HFF-Myc (cell line): ENCODE data around the gene FAM169A.
"Not testable (repeated sequence)": the region's sequence is repeated elsewhere in the genome, so short reads cannot be mapped to it uniquely, and the experiment has no call there.

Source experiments
- DNase-seq: peaks from one replicate; pipeline ENCODE4 v3.0.0-alpha.2; 2011; ENCODE audit warnings: low read depth; ENCODE audit errors: extremely low read depth
- H3K4me3 ChIP-seq: replicated peaks from 2 replicates; pipeline ENCODE4 v1.5.1; 2011; ENCODE audit warnings: low read depth, mild to moderate bottlenecking, control low read depth, low read length
- TF ChIP-seq, protein P1 (sequence below): IDR thresholded peaks from 2 replicates; pipeline ENCODE4 v1.5.1; 2012; ENCODE audit warnings: mild to moderate bottlenecking, low read depth, low read length, control low read depth; ENCODE audit errors: missing control alignments

The FAM169A gene

DNA sequence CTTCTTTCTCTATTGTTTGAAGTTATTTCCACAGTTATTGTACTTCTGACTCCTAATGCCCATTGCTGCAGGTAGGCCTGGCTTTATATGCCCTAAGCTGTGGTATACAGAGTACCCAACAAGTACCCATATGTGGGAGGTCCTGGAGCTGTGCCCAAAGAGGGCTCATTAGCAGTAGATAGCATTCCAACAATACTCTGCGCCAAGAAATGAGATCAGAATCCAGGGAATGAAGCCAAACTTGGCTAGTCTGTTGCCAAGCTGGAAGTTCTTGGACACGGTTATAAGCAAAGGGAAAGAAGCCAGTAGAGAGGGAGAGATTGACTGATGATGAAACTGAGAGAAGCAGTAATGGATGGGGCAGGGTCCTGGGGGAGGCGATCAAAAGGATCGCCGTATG lies 29.7 kb upstream of the FAM169A start:
- no peak overlapping the region for H3K4me3 ChIP-seq
- peak; percentile 15 for DNase-seq
- TF ChIP-seq, protein P1, sequence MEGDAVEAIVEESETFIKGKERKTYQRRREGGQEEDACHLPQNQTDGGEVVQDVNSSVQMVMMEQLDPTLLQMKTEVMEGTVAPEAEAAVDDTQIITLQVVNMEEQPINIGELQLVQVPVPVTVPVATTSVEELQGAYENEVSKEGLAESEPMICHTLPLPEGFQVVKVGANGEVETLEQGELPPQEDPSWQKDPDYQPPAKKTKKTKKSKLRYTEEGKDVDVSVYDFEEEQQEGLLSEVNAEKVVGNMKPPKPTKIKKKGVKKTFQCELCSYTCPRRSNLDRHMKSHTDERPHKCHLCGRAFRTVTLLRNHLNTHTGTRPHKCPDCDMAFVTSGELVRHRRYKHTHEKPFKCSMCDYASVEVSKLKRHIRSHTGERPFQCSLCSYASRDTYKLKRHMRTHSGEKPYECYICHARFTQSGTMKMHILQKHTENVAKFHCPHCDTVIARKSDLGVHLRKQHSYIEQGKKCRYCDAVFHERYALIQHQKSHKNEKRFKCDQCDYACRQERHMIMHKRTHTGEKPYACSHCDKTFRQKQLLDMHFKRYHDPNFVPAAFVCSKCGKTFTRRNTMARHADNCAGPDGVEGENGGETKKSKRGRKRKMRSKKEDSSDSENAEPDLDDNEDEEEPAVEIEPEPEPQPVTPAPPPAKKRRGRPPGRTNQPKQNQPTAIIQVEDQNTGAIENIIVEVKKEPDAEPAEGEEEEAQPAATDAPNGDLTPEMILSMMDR, result no peak

DNA sequence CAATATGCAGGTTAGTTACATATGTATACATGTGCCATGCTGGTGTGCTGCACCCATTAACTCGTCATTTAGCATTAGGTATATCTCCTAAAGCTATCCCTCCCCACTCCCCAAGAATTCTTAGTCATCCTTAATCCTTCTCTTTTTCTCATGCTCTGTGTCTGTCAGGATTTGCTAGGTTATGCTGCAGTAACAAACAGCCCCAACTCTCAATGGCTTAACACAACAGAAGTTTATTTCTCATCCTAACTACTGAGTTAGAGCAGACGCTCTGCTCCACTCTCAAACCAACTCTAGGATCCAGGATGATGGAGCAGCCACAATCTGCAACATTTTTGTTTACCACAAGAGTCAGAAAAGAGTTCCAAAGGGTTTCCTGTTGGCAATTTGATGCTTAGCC lies 28.2 kb upstream of the FAM169A start:
- H3K4me3 ChIP-seq, result no peak overlapping the region
- TF ChIP-seq, protein P1, result no peak
- DNase-seq, result no peak

DNA sequence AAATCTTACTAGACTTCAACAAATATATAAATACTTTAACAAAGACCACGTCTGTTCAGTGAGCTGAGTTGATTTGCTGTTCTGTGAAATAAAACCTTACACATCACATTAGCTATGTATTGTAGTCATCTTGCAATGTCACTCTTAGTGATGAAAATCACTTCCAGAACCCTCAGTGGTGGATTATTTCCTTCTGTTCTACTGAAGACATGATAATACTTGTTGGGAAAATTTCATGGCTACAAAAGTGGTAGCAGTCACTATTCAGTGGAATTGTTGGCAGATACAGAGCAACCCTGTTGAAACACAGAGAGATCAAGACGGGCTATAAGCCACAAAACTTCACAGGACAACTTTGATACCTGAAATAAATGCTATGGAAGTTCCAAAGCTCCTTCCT lies 26.7 kb upstream of the FAM169A start:
- H3K4me3 ChIP-seq, result no peak overlapping the region
- TF ChIP-seq, protein P1, result no peak
- no peak for DNase-seq

DNA sequence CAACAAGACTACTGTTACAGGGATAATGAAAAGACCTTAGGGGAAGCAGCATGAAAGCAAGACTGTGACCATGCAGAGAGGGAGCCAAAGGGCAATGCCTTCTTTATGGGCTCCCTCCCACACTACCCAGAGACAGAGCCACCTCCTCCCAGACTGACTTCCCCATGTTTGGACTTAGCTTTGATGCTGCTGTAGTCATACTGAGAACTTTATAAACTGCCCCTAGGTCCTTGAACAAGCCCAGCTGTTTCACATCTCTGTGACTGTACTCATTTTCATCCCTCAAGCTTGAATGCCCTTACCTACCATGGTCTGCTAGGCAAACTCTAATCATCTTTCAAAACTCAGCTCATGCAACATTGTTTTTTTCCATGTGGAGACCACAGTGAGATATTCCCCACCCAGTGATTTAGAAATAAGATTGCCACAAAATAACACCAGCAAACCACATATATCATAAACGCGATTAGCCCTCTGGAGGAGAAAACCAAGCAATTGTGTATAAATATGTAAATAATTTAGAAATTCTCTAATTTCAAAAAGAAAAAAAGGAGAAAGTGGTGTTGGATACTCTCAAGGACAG lies 23.4 kb upstream of the FAM169A start:
- no peak for DNase-seq
- TF ChIP-seq, protein P1, result no peak
- H3K4me3 ChIP-seq, result no peak overlapping the region

DNA sequence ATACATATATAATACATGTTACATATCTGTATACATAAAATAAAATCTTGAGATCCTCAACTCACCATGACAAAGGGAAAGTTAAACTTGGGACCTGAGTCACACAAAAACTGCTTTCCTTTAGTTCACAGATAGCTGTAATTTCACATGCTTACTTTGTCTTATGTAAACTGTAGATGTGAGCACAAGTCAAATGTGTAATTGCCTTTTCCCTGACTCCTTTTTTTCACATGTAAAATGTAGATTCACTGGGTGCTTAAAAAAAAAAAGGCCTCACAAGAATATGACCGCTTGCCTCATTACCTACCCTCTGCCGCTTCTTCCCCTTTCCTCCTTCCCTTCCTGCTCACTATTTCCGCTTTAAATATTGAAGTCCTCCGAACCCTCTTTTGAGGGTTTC lies 21.9 kb upstream of the FAM169A start:
- H3K4me3 ChIP-seq, result no peak overlapping the region
- DNase-seq, result no peak
- TF ChIP-seq, protein P1, result no peak

DNA sequence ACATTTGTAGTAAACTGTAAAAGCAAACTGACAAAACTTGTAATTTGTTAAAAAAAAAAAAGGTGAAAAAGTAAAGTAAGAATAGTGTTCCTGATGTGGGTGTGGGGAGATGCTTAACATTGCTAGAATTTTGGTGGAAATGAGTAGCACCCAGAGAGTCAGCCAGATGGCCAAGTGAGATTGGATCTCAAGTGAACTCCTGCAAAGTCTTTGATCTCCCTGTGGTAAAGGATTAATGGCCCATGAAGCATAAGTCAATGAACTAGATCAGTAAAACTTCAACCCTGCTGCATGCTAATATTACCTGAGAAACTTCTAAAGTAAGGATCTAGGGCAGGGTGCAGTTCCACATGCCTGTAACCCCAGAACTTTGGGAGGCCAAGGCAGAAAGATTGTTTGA lies 19.0 kb upstream of the FAM169A start:
- H3K4me3 ChIP-seq, result no peak overlapping the region
- no peak for DNase-seq
- TF ChIP-seq, protein P1, result no peak

DNA sequence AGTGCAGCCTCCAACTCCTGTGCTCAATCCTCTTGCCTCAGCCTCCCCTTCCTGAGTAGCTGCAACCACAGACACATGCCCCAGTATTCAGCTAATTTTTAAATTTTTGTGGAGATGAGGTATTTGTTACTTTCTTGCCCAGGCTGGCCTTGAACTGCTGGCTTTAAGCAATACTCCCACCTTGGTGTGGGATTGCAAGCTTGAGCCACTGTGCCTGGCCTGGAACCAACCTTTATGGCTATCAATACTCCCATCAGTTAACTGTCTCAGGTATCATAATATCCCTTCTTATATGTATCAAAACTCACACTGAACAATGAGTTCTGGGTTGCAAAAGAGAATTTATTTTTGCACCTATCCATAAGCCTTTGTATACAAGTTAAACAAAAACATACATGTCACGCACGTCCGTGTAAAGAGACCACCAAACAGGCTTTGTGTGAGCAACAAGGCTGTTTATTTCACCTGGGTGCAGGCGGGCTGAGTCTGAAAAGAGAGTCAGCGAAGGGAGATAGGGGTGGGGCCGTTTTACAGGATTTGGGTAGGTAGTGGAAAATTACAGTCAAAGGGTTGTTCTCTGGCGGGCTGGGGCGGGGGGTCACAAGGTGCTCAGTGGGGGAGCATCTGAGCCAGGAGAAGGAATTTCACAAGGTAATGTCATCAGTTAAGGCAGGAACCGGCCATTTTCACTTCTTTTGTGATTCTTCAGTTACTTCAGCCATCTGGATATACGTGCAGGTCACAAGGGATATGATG lies 16.4 kb upstream of the FAM169A start:
- DNase-seq, H3K4me3 ChIP-seq: not testable (repeated sequence)
